ENCODE results near the gene ORM1.
A peak's percentile ranks its signal among the peaks of the same experiment; 100 is the strongest.

Gene ORM1

DNA sequence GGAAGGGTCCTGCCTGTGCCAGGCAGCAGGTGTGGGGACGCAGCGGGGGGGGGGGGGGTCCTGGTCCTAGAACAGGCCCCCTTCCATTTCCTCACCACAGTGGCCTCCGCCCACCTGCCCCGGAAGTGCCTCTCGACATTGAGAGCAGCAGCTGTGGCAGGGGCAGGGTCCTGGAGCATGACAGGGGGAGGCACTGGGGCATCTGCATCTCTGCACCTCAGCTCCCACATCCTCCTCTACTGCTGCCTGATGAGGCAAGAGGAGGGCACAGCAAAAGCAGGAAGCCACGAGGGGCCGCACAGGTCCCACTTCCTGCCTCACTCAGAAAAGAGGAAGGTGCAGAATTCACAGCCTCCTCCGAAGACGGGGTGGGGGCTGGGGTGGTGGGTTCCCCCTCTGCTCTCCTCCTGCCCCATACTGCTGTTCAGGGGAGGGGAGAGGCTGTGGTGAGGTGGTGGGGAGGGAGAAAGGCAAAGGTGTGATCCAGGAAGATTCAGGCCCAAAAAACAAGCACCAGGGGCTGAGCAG lies 50.1 kb downstream of the ORM1 start:
- TF ChIP-seq, protein P1, sequence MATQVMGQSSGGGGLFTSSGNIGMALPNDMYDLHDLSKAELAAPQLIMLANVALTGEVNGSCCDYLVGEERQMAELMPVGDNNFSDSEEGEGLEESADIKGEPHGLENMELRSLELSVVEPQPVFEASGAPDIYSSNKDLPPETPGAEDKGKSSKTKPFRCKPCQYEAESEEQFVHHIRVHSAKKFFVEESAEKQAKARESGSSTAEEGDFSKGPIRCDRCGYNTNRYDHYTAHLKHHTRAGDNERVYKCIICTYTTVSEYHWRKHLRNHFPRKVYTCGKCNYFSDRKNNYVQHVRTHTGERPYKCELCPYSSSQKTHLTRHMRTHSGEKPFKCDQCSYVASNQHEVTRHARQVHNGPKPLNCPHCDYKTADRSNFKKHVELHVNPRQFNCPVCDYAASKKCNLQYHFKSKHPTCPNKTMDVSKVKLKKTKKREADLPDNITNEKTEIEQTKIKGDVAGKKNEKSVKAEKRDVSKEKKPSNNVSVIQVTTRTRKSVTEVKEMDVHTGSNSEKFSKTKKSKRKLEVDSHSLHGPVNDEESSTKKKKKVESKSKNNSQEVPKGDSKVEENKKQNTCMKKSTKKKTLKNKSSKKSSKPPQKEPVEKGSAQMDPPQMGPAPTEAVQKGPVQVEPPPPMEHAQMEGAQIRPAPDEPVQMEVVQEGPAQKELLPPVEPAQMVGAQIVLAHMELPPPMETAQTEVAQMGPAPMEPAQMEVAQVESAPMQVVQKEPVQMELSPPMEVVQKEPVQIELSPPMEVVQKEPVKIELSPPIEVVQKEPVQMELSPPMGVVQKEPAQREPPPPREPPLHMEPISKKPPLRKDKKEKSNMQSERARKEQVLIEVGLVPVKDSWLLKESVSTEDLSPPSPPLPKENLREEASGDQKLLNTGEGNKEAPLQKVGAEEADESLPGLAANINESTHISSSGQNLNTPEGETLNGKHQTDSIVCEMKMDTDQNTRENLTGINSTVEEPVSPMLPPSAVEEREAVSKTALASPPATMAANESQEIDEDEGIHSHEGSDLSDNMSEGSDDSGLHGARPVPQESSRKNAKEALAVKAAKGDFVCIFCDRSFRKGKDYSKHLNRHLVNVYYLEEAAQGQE (IDR thresholded peaks at IDR 0.05; ENCODE audit: insufficient replicate concordance, low read depth) = peak; percentile 49
- peak; percentile 69 for TF ChIP-seq GABPA (IDR thresholded peaks at IDR 0.05; ENCODE audit: low read depth)
- TF ChIP-seq POLR2AphosphoS5 (IDR thresholded peaks at IDR 0.05; ENCODE audit: low read depth) = peak; percentile 98
- peak; percentile 97 for TF ChIP-seq SPI1 (IDR thresholded peaks at IDR 0.05; ENCODE audit: borderline replicate concordance, low read depth)
- TF ChIP-seq, protein P2, sequence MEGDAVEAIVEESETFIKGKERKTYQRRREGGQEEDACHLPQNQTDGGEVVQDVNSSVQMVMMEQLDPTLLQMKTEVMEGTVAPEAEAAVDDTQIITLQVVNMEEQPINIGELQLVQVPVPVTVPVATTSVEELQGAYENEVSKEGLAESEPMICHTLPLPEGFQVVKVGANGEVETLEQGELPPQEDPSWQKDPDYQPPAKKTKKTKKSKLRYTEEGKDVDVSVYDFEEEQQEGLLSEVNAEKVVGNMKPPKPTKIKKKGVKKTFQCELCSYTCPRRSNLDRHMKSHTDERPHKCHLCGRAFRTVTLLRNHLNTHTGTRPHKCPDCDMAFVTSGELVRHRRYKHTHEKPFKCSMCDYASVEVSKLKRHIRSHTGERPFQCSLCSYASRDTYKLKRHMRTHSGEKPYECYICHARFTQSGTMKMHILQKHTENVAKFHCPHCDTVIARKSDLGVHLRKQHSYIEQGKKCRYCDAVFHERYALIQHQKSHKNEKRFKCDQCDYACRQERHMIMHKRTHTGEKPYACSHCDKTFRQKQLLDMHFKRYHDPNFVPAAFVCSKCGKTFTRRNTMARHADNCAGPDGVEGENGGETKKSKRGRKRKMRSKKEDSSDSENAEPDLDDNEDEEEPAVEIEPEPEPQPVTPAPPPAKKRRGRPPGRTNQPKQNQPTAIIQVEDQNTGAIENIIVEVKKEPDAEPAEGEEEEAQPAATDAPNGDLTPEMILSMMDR (IDR thresholded peaks at IDR 0.05; ENCODE audit: insufficient read depth, low read length) = no peak
- Histone ChIP-seq H3K4me3 (replicated peaks; ENCODE audit: insufficient read depth, low read length) (no peak overlapping the region), H3K27me3 (ENCODE audit: insufficient read depth, poor library complexity, severe bottlenecking) (no peaks in the 10 kb centered on the region), H3K27ac (replicated peaks) (peak overlapping the region; percentile 95)
- DNase-seq (ENCODE audit: low read depth in 1 of 2, low spot score in 1 of 2) = peak; percentile 94 to 100

DNA sequence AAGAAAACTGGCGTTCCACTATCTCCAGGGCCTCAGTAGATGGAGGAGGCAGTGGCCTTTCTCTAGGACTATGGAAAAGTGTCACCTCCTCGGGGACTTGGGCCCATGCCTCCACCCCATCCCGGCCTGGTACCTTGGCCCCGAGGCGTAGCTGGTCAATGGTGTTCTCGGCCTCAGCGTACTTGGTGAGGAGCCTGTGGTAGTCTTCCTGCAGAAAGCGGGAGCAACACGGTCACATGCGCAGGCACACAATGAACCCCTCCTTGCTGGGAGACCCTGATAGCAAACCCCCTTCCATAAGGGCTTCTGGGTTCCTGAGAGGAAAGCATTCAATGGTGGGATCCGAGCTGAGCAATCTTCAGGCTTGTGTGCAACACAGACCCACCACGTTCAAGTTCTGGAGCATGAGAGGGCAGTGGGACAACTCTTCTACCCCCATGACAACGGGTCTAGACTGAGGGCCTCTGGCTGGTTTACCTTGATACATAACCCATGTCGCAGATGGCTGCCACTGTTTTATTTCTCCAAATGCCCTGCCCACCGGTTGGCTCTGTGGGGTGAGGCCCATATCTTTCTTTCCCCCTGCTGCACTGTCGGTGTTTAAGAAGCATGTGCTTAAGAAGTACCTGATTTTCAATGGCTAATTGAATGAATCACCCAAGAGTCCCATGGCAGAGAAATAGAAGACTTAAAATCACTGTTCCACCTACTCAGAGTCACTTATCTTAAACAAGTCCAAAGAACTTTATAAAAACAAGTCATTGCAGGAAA lies 51.2 kb downstream of the ORM1 start:
- TF ChIP-seq, protein P2 (IDR thresholded peaks at IDR 0.05; ENCODE audit: insufficient read depth, low read length) = no peak
- TF ChIP-seq, protein P1 (IDR thresholded peaks at IDR 0.05; ENCODE audit: insufficient replicate concordance, low read depth) = no peak
- TF ChIP-seq POLR2AphosphoS5 (IDR thresholded peaks at IDR 0.05; ENCODE audit: low read depth) (no peak), SPI1 (IDR thresholded peaks at IDR 0.05; ENCODE audit: borderline replicate concordance, low read depth) (no peak), GABPA (IDR thresholded peaks at IDR 0.05; ENCODE audit: low read depth) (no peak)
- peak overlapping the region; percentile 95 for H3K27ac ChIP-seq (replicated peaks)

DNA sequence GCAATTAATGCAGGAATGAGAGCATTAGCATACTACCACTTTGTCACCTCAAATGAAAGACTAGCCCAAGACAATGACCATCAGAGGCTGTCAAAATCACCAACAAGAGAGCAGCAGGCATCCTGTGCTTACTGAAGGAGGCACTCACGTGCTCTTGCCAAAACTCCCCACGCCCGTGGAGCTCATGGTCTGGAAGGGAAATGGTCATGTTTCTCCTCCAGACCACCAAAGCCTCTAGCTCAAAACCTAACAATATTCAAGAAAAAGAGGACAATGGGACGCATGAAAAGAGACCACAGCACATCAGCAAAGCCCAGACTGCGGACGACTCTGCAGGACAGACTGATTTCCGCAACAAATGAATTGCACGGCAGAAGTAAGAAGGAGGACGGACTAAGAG lies 52.0 kb downstream of the ORM1 start:
- Histone ChIP-seq H3K27ac (replicated peaks) (peak overlapping the region; percentile 95), H3K4me3 (replicated peaks; ENCODE audit: insufficient read depth, low read length) (no peak overlapping the region), H3K27me3 (ENCODE audit: insufficient read depth, poor library complexity, severe bottlenecking) (no peaks in the 10 kb centered on the region)
- DNase-seq (ENCODE audit: low read depth in 1 of 2, low spot score in 1 of 2) = no peak
- TF ChIP-seq GABPA (IDR thresholded peaks at IDR 0.05; ENCODE audit: low read depth) = no peak
- TF ChIP-seq POLR2AphosphoS5 (IDR thresholded peaks at IDR 0.05; ENCODE audit: low read depth) = no peak
- no peak for TF ChIP-seq SPI1 (IDR thresholded peaks at IDR 0.05; ENCODE audit: borderline replicate concordance, low read depth)
- TF ChIP-seq, protein P1 (IDR thresholded peaks at IDR 0.05; ENCODE audit: insufficient replicate concordance, low read depth) = no peak
- TF ChIP-seq, protein P2 (IDR thresholded peaks at IDR 0.05; ENCODE audit: insufficient read depth, low read length) = no peak

More for the DNA sequence above, 51.2 kb downstream of the ORM1 start:
- DNase-seq (ENCODE audit: low read depth in 1 of 2, low spot score in 1 of 2) = no peak
- Histone ChIP-seq H3K4me3 (replicated peaks; ENCODE audit: insufficient read depth, low read length) (no peak overlapping the region), H3K27me3 (ENCODE audit: insufficient read depth, poor library complexity, severe bottlenecking) (no peaks in the 10 kb centered on the region)

Measured in HL-60 (cell line).